Measurements from ENCODE around the gene NBR1.
A peak's percentile ranks its signal among the peaks of the same experiment; 100 is the strongest.
"Not testable (repeated sequence)": the region's sequence is repeated elsewhere in the genome, so short reads cannot be mapped to it uniquely, and the experiment has no call there.

NBR1 gene

DNA sequence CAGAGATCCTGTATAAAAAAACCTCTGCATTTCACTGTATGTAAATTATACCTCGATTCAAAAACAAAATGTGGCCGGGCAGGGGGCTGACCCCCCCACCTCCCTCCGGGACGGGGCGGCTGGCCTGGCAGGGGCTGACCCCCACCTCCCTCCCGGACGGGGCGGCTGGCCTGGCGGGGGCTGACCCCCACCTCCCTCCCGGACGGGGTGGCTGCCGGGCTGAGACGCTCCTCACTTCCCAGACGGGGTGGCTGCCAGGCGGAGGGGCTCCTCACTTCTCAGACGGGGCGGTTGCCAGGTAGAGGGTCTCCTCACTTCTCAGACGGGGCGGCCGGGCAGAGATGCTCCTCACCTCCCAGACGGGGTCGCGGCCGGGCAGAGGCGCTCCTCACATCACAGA, 11.8 kb upstream of the NBR1 start:
- DNase-seq (ENCODE audit: low spot score): not testable (repeated sequence)

DNA sequence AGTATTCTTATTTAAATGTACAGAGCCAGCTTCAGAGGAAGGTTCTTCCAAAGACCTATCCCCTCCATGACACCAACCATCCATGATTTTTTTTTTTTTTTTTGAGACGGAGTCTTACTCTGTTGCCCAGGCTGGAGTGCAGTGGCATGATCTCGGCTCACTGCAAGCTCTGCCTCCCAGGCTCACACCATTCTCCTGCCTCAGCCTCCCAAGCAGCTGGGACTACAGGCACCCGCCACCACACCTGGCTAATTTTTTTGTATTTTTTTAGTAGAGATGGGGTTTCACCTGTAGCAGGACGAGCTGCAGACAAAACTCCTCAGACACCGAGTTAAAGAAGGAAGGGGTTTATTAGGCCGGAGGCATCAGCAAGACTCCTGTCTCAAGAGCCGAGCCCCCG, 11.1 kb upstream of the NBR1 start:
- not testable (repeated sequence) for DNase-seq (ENCODE audit: low spot score)

DNA sequence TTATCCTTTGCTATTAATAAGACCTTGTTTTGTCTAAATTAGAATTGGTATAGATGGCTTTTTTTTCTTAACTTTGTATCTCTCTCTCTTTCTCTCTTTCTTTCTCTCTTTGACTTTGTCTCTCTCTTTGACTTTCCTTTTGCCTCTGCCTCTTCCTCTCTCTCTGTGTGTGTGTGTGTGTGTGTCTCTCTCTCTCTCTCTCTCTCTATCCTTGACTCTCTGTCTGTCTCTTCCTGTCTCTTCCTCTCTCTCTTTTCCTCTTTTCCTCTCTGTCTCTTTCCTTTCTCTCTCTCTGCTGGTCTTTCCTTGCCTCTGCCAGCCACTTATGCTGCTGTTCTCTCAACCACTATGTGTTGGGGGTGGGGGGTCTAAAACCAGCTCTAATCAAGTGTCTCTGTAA, 5.0 kb upstream of the NBR1 start:
- DNase-seq (ENCODE audit: low spot score): not testable (repeated sequence)

DNA sequence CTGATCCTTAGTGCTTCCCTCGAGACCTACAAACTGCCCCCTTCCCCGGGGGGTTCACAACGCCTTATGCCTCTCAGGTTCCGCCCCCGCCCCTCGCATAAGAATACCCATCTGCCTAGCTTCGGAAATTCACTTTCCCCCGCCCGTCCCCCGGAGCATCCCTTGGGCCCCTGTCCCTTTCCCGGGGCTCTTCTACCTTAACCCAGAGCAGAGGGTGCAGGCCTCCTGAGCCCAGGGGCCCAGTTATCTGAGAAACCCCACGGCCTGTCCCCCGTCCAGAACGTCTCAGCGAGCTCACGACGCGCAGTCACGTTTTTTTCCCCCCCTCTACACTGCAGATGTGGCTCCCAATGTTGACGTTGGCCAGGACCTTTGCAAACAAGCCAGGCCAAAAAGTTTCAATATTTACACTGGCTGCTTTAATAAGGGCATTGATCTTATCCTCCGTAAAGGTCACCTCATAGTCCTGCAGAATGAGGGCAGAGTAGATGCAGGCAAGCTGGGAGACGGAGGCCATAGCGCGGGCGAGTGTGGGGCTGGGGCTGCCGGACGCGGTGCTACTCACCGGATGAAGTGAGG, 1.4 kb upstream of the NBR1 start:
- DNase-seq (ENCODE audit: low spot score): peak; percentile 38

DNA sequence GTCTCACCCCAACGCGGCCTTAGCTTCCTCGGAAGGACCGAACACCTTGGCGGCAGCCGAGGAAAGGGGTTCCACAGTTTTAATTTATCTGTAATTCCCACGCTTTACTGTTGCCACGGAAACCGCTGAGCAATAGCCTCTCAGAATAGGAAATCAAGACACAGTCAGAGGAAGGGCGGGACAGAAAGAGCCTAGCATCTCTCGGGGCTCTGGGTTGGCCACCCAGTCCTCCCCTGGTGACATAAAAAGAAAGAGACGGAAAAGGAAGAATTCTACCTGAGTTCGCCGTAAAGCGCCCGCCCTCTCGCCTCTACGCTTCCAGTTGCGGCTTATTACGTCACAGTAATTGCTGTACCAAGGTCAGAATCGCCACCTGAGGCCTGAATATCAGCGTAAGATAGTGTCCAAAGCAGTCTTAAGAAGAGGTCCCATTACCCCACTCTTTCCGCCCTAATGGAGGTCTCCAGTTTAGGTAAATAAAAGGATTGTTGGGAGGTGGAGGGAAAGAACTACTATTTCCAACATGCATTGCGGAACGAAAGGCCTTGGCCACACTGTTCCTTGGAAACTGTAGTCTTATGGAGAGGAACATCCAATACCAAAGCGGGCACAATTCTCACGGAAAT, 761 bp upstream of the NBR1 start:
- peak; percentile 90 for DNase-seq (ENCODE audit: low spot score)

DNA sequence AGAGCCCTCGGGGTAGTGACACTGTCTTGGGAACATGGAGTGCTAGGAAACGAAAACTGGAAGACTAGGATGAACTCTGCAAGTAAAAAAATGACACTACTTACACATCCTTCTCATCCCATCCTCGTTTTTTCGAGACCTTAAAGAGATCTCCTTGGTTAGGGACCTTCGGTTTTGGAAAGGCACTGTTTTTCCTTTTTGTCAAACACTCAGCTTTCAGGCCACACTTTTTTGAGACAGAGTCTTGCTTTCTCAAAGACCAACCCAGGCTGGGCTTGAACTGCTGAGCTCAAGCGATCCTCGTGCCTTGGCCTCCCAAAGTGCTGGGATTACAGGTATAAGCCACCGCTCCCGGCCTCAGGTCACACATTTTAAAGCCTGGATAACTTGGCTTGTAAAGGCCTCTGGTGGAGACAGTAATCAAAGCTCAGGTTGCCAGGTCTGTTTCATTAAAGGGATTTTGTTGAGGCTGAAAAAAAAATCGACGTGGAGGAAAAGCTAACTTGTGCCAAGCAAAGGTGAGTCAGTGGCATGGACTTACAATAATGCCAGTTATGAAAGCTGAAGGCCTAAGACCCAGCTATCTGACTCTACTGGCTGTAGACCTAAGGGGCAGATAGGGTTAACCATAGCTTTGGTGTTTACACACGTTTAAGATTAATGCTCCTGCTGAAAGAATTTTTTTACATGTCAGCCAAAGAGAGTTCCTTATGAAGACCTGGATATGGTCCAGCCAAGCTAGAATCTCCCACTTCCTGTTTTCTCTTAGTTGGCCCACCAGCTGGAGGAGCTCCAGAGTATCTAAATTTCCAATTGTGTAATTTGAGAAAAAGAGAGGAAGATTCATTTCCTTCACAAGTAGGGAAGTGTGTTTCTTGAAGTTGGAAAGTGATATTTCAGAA, 823 bp downstream of the NBR1 start:
- no peak for DNase-seq (ENCODE audit: low spot score)

DNA sequence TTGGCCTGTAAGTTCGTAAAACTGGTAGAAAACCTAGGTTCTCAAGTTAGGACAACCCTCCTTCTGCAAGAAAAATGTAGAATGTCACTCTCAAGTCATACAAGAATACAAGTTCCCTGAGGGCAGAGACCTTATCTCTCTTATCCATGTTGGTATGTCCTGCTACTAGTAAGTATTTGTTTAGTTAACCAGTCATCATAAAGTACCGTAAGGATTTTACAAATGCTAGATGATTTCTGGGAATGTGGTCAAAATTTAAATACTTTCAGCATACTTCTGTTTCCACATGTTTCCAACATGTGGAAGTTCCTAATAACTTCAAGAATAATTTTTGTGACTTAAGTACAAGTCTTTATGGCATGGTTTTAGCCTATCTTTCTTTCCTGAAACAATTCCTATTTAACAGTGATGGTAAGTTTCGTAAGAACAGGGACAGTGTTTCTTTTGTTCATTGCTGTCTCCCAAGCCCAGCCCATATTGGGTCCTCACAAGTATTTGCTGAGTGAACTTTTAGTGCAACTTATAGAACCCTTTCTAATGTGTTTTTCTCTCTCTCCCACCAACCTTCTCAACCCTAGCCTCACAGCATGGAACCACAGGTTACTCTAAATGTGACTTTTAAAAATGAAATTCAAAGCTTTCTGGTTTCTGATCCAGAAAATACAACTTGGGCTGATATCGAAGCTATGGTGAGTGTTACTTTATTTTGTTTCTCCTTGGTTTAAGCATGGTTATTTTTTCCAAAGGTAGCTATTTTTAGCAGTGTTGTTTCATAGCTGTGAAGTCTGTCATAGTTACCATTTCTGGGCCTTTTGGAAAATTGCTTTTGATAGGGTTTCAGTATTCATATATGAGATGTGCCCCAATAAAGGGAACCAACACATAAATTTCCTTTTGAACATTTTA, 4.5 kb downstream of the NBR1 start:
- DNase-seq (ENCODE audit: low spot score): no peak

DNA sequence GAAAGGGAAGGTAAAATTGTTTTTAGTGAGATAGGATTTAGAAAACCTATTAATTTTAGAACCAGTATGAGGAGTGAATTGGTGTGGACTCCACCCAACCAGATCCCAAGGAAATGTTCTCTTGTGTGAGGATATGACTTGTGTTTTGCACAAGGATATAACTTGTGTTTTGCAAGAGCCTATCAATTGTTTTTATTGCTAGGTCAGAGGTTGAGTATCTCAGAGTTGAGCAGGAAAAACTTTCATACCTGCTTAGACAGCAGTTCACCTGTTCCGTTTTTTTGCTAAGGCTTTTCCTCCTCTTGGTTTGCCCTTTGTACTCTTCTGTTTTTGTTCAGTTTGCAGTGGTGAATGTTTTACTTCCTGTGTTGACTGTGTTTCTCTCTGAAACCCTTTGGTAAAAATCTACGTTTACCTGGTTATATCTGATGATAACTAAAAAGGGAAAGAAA, 5.1 kb downstream of the NBR1 start:
- DNase-seq (ENCODE audit: low spot score): no peak

DNA sequence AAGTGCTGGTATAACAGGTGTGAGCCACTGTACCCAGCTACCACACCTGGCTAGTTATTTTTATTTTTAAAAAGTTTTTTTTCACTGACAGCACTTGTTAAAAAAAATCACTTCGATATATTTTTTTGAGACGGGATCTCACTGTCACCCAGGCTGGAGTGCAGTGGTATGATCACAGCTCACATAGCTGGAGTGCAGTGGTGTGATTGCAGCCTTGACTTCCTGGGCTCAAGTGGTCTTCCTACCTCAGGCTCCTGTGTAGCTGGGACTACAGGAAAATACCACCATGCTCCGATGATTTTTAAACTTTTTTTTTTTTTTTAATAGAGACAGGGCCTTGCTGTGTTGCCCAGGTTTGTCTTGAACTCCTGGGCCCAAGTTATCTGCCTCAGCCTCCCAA, 12.9 kb downstream of the NBR1 start:
- DNase-seq (ENCODE audit: low spot score): no peak

DNA sequence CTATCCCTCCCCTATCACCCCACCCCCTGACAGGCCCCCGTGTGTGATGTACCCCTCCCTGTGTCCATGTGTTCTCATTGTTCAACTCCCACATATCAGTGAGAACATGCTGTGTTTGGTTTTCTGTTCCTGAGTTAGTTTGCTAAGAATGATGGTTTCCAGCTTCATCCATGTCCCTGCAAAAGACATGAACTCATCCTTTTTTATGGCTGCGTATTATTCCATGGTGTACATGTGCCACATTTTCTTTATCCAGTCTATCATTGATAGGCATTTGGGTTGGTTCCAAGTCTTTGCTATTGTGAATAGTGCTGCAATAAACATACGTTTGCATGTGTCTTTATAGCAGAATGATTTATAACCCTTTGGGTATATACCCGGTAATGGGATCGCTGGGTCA, 15.6 kb downstream of the NBR1 start:
- DNase-seq (ENCODE audit: low spot score): not testable (repeated sequence)

DNA sequence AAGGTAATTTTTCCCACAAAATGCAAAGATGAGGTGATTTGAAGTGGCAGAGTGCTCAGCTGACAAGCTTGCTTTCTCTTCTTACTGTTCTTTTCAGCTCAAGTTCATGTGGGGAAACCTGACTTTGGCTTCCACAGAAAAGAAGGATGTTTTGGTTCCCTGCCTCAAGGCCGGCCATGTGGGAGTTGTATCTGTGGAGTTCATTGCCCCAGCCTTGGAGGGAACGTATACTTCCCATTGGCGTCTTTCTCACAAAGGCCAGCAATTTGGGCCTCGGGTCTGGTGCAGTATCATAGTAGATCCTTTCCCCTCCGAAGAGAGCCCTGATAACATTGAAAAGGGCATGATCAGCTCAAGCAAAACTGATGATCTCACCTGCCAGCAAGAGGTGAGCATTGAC, 22.2 kb downstream of the NBR1 start:
- DNase-seq (ENCODE audit: low spot score): no peak

DNA sequence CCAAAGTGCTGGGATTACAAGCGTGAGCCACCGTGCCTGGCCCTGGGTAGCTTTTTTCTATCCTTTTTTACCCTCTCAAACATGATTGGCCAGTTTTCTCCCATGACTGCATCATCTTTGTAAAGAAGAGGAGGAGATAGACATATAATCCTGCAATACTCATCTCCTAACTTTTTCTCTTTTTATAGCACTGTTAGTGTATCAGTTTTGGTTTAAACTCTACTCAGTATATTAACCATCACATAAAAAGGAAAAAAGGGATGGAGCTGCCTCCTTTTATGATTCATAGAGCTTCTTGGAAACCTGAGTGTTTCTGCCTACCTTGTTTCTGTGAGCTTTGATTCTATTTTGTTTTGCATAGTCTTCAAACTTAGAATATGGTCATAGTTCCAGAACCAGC, 28.6 kb downstream of the NBR1 start:
- no peak for DNase-seq (ENCODE audit: low spot score)

DNA sequence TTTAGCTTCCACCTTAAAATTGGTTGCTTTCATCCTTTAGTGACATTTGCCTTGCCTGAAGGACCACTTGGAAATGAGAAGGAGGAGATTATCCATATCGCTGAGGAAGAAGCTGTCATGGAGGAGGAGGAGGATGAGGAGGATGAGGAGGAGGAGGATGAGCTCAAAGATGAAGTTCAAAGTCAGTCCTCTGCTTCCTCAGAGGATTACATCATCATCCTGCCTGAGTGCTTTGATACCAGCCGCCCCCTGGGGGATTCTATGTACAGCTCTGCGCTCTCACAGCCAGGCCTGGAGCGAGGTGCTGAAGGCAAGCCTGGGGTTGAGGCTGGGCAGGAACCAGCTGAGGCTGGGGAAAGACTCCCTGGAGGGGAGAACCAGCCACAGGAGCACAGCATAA, 29.1 kb downstream of the NBR1 start:
- DNase-seq (ENCODE audit: low spot score): no peak

DNA sequence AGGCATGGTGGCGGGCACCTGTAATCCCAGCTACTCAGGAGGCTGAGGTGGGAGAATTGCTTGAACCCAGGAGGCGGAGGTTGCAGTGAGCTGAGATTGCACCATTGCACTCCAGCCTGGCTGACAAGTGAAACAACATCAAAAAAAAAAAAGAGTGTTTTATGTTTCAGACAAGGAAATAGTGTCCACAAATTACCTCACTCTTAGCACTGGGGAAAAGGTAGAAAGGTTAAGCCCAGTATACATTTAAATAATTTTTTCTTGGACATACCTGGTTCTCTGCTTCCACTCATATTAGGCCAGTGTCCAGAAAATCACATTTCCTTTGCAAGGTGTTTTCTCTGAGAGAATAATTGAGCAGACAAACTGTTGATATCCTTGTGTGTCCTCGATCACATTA, 32.0 kb downstream of the NBR1 start:
- DNase-seq (ENCODE audit: low spot score): not testable (repeated sequence)

DNA sequence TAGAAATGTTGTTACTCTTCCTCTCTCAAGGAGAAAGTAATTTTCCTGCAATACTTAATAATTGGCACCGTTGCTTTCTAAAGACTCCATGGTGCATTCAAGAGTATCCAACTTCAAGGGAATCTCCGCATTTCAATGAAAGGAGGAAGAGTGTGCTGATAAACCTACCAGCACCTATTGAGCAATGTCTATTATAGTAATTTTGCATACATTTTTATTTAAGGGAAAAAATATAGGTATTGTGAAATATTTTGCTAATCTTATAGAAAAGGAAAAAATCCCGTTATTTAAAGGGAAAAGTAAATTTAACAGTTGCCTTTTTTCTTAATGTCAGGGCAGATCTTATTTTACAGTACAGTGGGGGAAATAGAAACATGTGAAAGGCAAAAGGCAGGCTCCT, 39.6 kb downstream of the NBR1 start:
- DNase-seq (ENCODE audit: low spot score): no peak

DNA sequence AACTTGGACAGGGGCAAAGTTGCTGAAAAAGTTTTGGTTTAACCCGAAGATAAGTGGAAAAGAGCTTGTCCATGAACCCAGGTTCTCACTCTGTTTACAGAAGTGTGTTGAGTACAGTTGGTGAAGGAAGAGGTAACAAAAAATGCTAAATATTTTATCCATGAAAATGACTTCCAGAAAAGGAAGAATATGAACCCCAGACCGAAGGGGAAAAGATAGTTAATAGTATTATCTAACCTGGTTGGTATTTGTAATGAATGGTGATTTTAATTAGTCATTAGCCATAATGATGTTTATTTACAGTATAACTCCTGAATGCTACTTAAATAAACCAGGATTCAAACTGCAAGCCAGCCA, 40.1 kb downstream of the NBR1 start:
- no peak for DNase-seq (ENCODE audit: low spot score)

DNA sequence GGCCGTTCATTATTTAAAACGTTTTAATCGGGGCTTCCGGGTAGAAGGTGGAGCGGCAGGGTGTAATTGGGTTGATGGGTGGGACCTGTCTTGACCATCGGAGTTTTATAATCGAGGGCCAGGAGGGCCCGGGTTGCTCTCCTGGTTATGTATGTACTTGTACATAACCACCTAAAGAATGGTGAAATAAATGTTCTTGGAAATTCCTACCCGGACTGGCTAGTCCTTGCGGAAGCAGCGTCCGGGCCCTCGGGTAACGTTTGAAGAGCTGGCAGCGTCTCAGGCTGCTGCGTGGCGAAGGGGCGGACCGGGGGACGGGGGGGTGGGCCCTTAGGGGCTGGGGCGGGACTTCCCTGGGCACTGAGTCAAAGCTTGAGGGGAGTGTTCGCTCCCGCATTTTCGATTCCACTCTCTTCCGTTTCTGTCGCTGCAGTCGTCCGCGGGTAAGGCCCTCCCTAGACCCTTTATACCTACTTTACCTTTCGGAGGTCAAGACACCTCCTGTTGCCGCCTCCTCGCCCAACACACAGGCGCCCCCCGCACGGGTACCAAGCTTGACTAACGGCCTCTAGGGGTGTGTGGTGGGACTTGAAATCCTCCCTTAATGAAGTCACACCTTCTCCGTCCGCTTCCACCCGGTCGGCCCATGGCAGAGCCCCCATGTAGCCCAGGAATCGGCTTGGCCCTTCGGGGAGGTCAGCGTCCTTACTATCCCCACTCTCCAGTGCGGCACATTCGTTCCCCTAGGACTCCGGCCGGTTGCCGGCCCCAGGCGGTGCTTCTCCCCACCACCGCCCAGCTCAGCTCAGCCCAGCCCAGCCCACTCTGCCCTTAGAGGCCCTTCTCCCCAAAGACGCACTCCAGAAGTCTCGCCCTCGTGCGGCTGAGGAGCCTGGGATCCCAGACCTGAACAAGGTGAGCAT, 40.7 kb downstream of the NBR1 start, which contains the start of gene TMEM106A:
Gene TMEM106A, plus strand, starts transcription at position 396 of the 923 bp plus-strand sequence. CDS start 1,167 bp downstream, outside the sequence.
- no peak for DNase-seq (ENCODE audit: low spot score)

DNA sequence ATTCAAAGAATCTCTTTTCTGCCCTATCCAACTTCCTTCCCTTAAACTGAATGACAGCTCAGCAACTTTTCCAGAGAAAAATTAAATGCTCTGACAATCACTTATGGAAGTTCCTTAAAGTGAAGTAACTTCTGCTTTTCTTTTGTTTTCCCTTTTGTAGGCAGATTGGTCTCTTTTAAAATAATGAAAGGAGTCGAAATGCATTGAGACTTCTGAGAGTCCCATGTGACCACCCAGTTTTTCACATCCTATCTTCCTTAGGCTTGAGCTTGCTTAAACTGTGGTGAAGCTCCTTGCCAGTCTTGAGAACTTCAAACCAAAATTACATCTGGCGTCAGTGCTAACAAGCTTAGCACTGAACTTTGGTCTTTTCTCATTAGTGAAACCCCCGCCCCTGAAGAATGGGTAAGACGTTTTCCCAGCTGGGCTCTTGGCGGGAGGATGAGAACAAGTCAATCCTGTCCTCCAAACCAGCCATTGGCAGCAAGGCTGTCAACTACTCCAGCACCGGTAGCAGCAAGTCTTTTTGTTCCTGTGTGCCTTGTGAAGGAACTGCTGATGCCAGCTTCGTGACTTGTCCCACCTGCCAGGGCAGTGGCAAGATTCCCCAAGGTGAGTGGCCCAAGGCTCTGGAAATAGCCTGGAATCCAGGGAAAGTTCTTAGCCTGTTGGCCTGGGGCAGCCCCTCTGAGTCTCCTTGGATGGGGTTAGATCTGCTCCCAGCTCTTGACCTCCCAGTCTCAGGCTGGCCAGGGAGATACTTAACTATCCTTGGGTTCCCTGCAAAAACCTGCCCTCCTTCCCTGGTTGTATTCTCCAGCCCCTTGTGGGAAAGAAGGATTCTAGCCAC, 41.9 kb downstream of the NBR1 start:
- no peak for DNase-seq (ENCODE audit: low spot score)

DNA sequence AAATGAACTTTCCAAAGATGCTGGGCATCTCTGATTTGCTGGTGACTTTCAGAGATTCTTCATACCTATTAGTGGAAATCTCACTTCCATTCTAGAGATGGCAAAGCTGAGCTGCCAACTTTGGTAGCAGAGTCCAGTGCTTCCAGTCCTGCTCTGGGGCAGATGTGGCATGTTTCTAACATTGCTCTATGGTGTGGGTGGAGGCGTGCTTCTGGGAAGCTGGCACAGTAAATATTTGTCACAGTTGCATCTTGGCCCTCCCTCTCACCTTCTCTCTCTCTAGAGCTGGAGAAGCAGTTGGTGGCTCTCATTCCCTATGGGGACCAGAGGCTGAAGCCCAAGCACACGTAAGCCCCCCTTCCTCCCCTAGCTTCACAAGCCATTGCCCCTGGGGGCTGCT, 42.5 kb downstream of the NBR1 start:
- DNase-seq (ENCODE audit: low spot score): no peak

DNA sequence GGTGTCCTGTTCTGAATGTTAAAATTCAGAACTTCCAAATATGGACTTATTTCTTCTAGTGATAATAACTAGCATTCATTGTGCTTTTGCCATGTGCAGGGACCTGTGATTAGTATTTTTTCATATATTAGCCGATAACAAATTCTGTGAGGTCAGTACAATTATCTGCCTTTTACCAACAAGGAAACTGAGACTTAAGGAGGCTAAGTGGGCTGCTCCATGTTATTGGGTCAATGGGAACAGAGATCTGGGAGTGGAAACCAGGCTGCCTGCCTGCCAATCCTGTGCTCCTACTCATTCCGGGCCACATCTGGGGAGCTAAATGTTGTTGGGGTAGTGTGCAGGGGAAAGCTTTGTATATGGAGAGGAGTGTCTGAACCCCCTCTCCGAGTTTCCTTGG, 44.3 kb downstream of the NBR1 start:
- DNase-seq (ENCODE audit: low spot score): no peak
